H1 (cell line): Measurements from ENCODE around the gene RS1. TPM values are rescaled to one million over a fixed set of nuclear protein-coding genes. Genes with fewer than 3 reads are reported as not detected.
A peak's percentile ranks its signal among the peaks of the same experiment; 100 is the strongest.

Source experiments
- CTCF ChIA-PET: fragments of 300-600 bp; sonication (Branson Sonifier 250); formaldehyde crosslinking; loops from one replicate; lab custom pipeline; 2021; ENCODE audit not compliant: partially characterized antibody; lab: Charles Lee
- POLR2A ChIA-PET: fragments of 300-600 bp; sonication (Branson Sonifier 250); formaldehyde crosslinking; loops from one replicate; lab custom pipeline; 2021; ENCODE audit warnings: inconsistent platforms; ENCODE audit not compliant: partially characterized antibody; lab: Charles Lee
- DNase-seq, 2 experiments: peaks; one replicate each; pipeline versions ENCODE4 v3.0.0 to v3.0.0-alpha.2; 2010 to 2022; ENCODE audit warnings: low spot score in 2 of 2, low read depth in 1 of 2, mixed read lengths in 1 of 2
- FAIRE-seq: peaks from 2 replicates; lab custom pipeline; 2011; peaks lifted over from hg19 to GRCh38; lab: Jason Lieb, UNC
- H2AFZ ChIP-seq: 2 replicates; pipeline ENCODE4 v1.8.1; 2012; ENCODE audit warnings: low read length, inconsistent platforms
- H2AK5ac ChIP-seq: 2 replicates; pipeline ENCODE4 v1.6.1; 2013; ENCODE audit warnings: low read depth, low read length
- H2BK120ac ChIP-seq: replicated peaks from 2 replicates; pipeline ENCODE3; 2013; ENCODE audit warnings: low read depth, low read length, inconsistent platforms
- H2BK12ac ChIP-seq: 2 replicates; pipeline ENCODE4 v1.6.1; 2013; ENCODE audit warnings: low read depth, low read length
- H2BK15ac ChIP-seq: 2 replicates; pipeline ENCODE4 v1.6.1; 2013; ENCODE audit warnings: low read length
- H2BK20ac ChIP-seq: 2 replicates; pipeline ENCODE4 v1.6.1; 2013; ENCODE audit warnings: low read length
- H2BK5ac ChIP-seq: 2 replicates; pipeline ENCODE4 v1.6.1; 2013; ENCODE audit warnings: low read depth, low read length
- H3K14ac ChIP-seq: 2 replicates; pipeline ENCODE4 v1.6.1; 2013; ENCODE audit warnings: inconsistent platforms; ENCODE audit not compliant: insufficient read length
- H3K18ac ChIP-seq: 2 replicates; pipeline ENCODE4 v1.6.1; 2013; ENCODE audit warnings: low read length; ENCODE audit errors: extremely low read depth
- H3K23ac ChIP-seq: 2 replicates; pipeline ENCODE4 v1.6.1; 2013; ENCODE audit warnings: inconsistent platforms; ENCODE audit not compliant: insufficient read length
- H3K23me2 ChIP-seq: 2 replicates; pipeline ENCODE4 v1.6.1; 2013; ENCODE audit warnings: low read depth, low read length
- H3K27ac ChIP-seq: 2 replicates; pipeline ENCODE4 v1.6.1; 2011; ENCODE audit warnings: low read depth, low read length, inconsistent platforms
- H3K27me3 ChIP-seq, 4 experiments: replicated peaks in 1 of 4; 1 replicate in 1 of 4; 2 replicates in 3 of 4; pipeline versions ENCODE4 v1.6.1 to v1.8.1; 2011 to 2013; ENCODE audit warnings: low read length in 3 of 4, mild to moderate bottlenecking in 3 of 4, inconsistent platforms in 2 of 4, mixed read lengths in 2 of 4, moderate library complexity in 1 of 4; ENCODE audit not compliant: control insufficient read depth in 3 of 4, insufficient read depth in 3 of 4; ENCODE audit errors: extremely low read depth in 1 of 4
- H3K36me3 ChIP-seq, 4 experiments: 2 replicates each; pipeline versions ENCODE4 v1.6.1 to v1.8.1; 2011 to 2013; ENCODE audit warnings: mild to moderate bottlenecking in 4 of 4, low read length in 3 of 4, moderate library complexity in 2 of 4, control low read depth in 1 of 4, inconsistent platforms in 1 of 4; ENCODE audit not compliant: insufficient read depth in 4 of 4, control insufficient read depth in 2 of 4
- H3K4ac ChIP-seq: replicated peaks from 2 replicates; pipeline ENCODE3; 2013; ENCODE audit warnings: low read length, low read depth, mixed read lengths, inconsistent platforms; ENCODE audit not compliant: insufficient read length
- H3K4me1 ChIP-seq, 4 experiments: replicated peaks in 1 of 4; 1 replicate in 1 of 4; 2 replicates in 3 of 4; pipeline versions ENCODE4 v1.6.1 to v1.8.1; 2011 to 2013; ENCODE audit warnings: low read length in 3 of 4, inconsistent platforms in 2 of 4, mixed read lengths in 1 of 4; ENCODE audit not compliant: insufficient read depth in 4 of 4, control insufficient read depth in 3 of 4
- H3K4me2 ChIP-seq, 2 experiments: 2 replicates each; pipeline versions ENCODE4 v1.6.1 to v1.8.1; 2011 to 2013; ENCODE audit warnings: low read depth in 2 of 2, low read length in 2 of 2, control low read depth in 1 of 2, inconsistent platforms in 1 of 2, mild to moderate bottlenecking in 1 of 2; ENCODE audit not compliant: insufficient read depth in 1 of 2
- H3K4me3 ChIP-seq, 4 experiments: fragments of 200-600, 300-600 bp in 1 of 4; sonication (generic), shearing (Covaris generic), sonication (Bioruptor Twin) in 1 of 4; 2 replicates each; pipeline versions ENCODE4 v1.5.1 to v1.8.1; 2011 to 2016; ENCODE audit warnings: low read length in 4 of 4, low read depth in 3 of 4, control low read depth in 2 of 4, inconsistent platforms in 2 of 4, mild to moderate bottlenecking in 2 of 4, mixed read lengths in 1 of 4, moderate library complexity in 1 of 4; ENCODE audit not compliant: insufficient read depth in 2 of 4; ENCODE audit errors: extremely low read depth in 1 of 4
- H3K56ac ChIP-seq: replicated peaks from 2 replicates; pipeline ENCODE3; 2013; ENCODE audit warnings: low read depth, mild to moderate bottlenecking, mixed read lengths, low read length, inconsistent platforms; ENCODE audit not compliant: insufficient read length
- H3K79me1 ChIP-seq: 2 replicates; pipeline ENCODE4 v1.6.1; 2013; ENCODE audit warnings: low read depth, low read length, control low read depth
- H3K79me2 ChIP-seq, 2 experiments: 2 replicates each; pipeline versions ENCODE4 v1.6.1 to v1.8.1; 2012 to 2013; ENCODE audit warnings: low read length in 2 of 2, mild to moderate bottlenecking in 2 of 2, inconsistent platforms in 1 of 2; ENCODE audit not compliant: insufficient read depth in 2 of 2, control insufficient read depth in 1 of 2
- H3K9ac ChIP-seq, 4 experiments: replicated peaks in 1 of 4; 1 replicate in 1 of 4; 2 replicates in 3 of 4; pipeline versions ENCODE4 v1.6.1 to v1.8.1; 2011 to 2013; ENCODE audit warnings: low read depth in 3 of 4, low read length in 3 of 4, control low read depth in 2 of 4, mild to moderate bottlenecking in 2 of 4, moderate library complexity in 2 of 4, inconsistent platforms in 1 of 4; ENCODE audit errors: extremely low read depth in 1 of 4
- H3K9me3 ChIP-seq, 2 experiments: 2 replicates each; pipeline versions ENCODE4 v1.6.1 to v1.8.1; 2012 to 2013; ENCODE audit warnings: mild to moderate bottlenecking in 2 of 2, moderate library complexity in 2 of 2, control low read depth in 1 of 2, inconsistent platforms in 1 of 2, low read depth in 1 of 2, low read length in 1 of 2, mixed read lengths in 1 of 2; ENCODE audit not compliant: insufficient read depth in 2 of 2
- H4K20me1 ChIP-seq, 2 experiments: replicated peaks in 1 of 2; 2 replicates each; pipeline versions ENCODE3 to v1.8.1; 2011 to 2013; ENCODE audit warnings: inconsistent platforms in 2 of 2, low read length in 2 of 2, mild to moderate bottlenecking in 1 of 2; ENCODE audit not compliant: insufficient read depth in 2 of 2, control insufficient read depth in 1 of 2
- H4K5ac ChIP-seq: 2 replicates; pipeline ENCODE4 v1.6.1; 2013; ENCODE audit warnings: low read length, low read depth, mixed read lengths, inconsistent platforms; ENCODE audit not compliant: insufficient read length
- H4K8ac ChIP-seq: 2 replicates; pipeline ENCODE4 v1.8.0; 2013; ENCODE audit warnings: mild to moderate bottlenecking, moderate library complexity, low read length, inconsistent platforms; ENCODE audit not compliant: insufficient read depth; ENCODE audit errors: extremely low read depth
- H4K91ac ChIP-seq: replicated peaks from 2 replicates; pipeline ENCODE3; 2013; ENCODE audit warnings: low read length, mixed read lengths, inconsistent platforms; ENCODE audit not compliant: insufficient read length
- SP2 ChIP-seq: IDR thresholded peaks from 2 replicates; pipeline ENCODE4 v1.6.1; 2012; ENCODE audit warnings: mild to moderate bottlenecking, low read length, inconsistent platforms
- WGBS, 2 experiments: shearing (Covaris generic) in 1 of 2; methylation state at CpG; one replicate each; pipeline versions ENCODE4 v1.1.6 to v1.1.7; 2013 to 2015; ENCODE audit warnings: low lambda C conversion rate in 2 of 2, mixed read lengths in 2 of 2, inconsistent platforms in 1 of 2, low coverage in 1 of 2, missing lambda C conversion rate in 1 of 2; ENCODE audit not compliant: insufficient replicate concordance in 2 of 2, insufficient coverage in 1 of 2, insufficient read length in 1 of 2; ENCODE audit errors: extremely low coverage in 1 of 2, missing lambda C conversion rate in 1 of 2; 5-methylcytosine and 5-hydroxymethylcytosine counted together
- polyA plus RNA-seq, 7 experiments: library from polyadenylated mRNA; depleted of rRNA in 3 of 7; stranded (reverse) in 5 of 7; unstranded in 2 of 7; fragments of >200 nt in 5 of 7; fragments of 200-250 nt in 2 of 7; gene quantifications; 1 replicate in 5 of 7; 2 replicates in 1 of 7; 4 replicates in 1 of 7; pipeline versions ENCODE4 v1.2.1 to v1.2.3, GENCODE V29; 2011 to 2013; ENCODE audit warnings: missing spikeins in 2 of 7, mixed read lengths in 2 of 7
- total RNA-seq: library from RNA; stranded (reverse); fragmentation: NEBNext Ultra II Directional; extraction: Animal tissue kit (Norgen Biotek cat#: 25700); gene quantifications from 2 replicates; pipeline ENCODE4 v1.2.1, GENCODE V29; 2021

Gene RS1
- total and polyA plus RNA-seq, 2 of the 8 experiments (the other 6 are each of a cell fraction or from before 2014, with no cell fraction given): 0.03 TPM; not detected in 1

DNA sequence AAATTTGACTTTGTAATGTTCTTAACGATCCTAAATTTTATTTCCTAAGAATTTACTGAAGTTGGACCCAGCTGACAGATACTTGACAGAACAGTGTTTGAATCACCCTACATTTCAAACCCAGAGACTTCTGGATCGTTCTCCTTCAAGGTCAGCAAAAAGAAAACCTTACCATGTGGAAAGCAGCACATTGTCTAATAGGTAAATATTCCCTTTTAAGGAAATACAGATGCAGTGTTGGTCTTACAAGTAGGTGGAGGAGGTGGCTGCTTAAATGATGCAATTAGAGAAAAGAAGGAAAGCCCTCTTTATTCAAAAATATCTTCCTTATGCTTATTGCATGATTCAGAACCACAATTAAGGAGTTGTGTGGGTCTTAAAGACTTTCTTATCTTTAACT, 73.5 kb downstream of the RS1 start:
- H4K5ac ChIP-seq: no peak overlapping the region
- TF ChIP-seq SP2: no peak

More for the DNA sequence above, 73.5 kb downstream of the RS1 start:
- 90% methylated on average over 2 of the region's 2 CpGs; no CpG with 5 or more reads in 1 of the 2 experiments for WGBS, 2 experiments
- Histone ChIP-seq H2AK5ac (no peak overlapping the region), H3K4me2 (no peak overlapping the region), H3K14ac (no peak overlapping the region), H2BK120ac (no peak overlapping the region), H3K4me3 (no peak overlapping the region), H2BK5ac (no peak overlapping the region), H3K23ac (no peak overlapping the region), H3K79me1 (no peaks in the 10 kb centered on the region), H3K9ac (no peak overlapping the region), H2BK15ac (no peak overlapping the region), H3K27me3 (no peaks in the 10 kb centered on the region), H2BK12ac (no peak overlapping the region), H4K8ac (no peak overlapping the region), H3K9me3 (no peaks in the 10 kb centered on the region), H3K18ac (no peak overlapping the region), H3K4ac (no peak overlapping the region), H2BK20ac (no peak overlapping the region), H4K91ac (no peak overlapping the region), H2AFZ (no peak overlapping the region), H4K20me1 (no peaks in the 10 kb centered on the region), H3K27ac (no peak overlapping the region), H3K4me1 (no peaks in the 10 kb centered on the region), H3K79me2 (no peaks in the 10 kb centered on the region), H3K36me3 (peaks cover 0 to 10% (median 0%) of the 10 kb centered on the region in 4 experiments; a peak in 2 of 8 replicates), H3K56ac (no peak overlapping the region), H3K23me2 (no peaks in the 10 kb centered on the region)
- FAIRE-seq (peak; percentile 19), DNase-seq (no peak)
- CTCF ChIA-PET: no interaction called here
- POLR2A ChIA-PET: no interaction called here
